GM21390 (cell line): ENCODE data around the gene TRHDE.
A peak's percentile ranks its signal among the peaks of the same experiment; 100 is the strongest.
"Not testable (repeated sequence)": the region's sequence is repeated elsewhere in the genome, so short reads cannot be mapped to it uniquely, and the experiment has no call there.

Source experiments
- ATAC-seq: cut with Tn5 transposase; IDR thresholded peaks from one replicate; pipeline ENCODE4 v1.9.1; 2021; ENCODE audit not compliant: unreplicated experiment

Gene TRHDE

DNA sequence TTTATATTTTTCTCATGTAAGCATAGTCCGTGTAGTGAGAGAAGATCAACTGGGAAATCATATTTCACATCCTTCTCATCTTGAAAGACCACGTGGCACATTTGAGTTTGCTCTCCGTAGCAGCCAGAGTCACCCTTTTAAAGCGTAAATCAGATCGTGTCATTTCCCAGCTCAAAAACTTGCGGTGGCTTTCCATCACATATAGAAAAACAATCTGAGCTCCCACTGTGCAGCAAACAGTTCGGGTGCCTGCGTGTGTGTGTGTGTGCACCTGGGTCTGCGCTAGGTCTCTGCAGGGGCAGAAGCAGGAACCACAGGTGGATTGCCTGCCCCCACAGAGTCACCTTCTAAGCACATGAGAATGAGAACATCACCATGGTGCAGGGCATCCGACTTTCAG, 338.2 kb downstream of the TRHDE start:
- no peak for ATAC-seq

GRCh38 chr12:72610854-72611358, 338.7 kb downstream of the TRHDE start:
- no peak for ATAC-seq

DNA sequence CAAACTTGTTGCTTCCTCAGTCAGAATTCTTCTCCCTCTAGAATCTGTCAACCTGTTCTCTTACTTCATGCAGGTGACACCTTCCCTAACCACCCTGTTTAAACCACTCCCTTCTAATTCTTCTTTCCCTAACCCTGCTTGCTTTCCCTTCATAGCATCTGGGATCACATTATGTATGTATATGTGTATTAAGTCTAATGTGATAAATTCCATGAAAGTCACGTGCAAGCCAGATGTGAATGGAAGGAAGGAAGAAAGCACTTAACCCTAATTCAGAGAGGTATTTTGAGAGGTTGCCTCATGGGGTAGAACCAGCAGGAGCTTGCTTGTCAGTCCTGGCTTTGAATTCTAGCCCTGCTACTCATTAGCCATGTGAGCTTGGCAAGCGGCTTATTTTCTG, 340.0 kb downstream of the TRHDE start:
- no peak for ATAC-seq

DNA sequence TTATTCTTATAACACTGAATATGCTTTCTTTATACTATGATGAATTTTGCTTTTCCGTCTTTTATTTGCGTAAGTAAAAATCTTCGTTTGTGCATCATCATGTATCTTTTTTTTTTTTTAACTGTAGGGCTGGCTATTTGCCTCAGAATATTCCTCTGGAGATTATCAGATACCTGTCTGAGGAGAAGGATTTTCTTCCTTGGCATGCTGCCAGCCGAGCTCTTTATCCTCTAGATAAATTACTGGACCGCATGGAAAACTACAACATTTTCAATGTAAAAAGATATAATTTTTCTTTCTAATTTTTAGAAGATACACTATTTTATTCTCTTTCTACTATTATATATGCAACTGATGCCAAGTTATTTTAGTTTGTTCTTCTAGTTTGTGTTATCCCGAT, 346.6 kb downstream of the TRHDE start:
- no peak for ATAC-seq

DNA sequence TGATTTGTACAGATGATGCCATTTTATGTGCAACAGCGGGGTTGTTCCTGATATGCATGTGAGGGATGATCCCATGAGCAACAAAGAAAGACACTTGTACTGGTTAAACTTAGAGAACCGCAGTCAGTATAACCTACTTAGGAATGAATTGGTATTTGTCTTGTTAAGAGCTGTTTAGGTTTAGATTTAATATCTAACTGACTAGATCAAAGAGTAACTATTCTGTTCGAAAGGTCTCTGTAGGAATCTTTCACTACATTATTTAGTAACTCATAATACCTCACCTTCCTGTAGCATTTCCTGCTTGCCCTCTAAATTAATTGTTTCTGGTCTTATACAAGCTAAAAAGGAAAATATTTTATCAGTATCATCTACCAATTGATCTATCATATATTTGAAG, 350.4 kb downstream of the TRHDE start:
- no peak for ATAC-seq

DNA sequence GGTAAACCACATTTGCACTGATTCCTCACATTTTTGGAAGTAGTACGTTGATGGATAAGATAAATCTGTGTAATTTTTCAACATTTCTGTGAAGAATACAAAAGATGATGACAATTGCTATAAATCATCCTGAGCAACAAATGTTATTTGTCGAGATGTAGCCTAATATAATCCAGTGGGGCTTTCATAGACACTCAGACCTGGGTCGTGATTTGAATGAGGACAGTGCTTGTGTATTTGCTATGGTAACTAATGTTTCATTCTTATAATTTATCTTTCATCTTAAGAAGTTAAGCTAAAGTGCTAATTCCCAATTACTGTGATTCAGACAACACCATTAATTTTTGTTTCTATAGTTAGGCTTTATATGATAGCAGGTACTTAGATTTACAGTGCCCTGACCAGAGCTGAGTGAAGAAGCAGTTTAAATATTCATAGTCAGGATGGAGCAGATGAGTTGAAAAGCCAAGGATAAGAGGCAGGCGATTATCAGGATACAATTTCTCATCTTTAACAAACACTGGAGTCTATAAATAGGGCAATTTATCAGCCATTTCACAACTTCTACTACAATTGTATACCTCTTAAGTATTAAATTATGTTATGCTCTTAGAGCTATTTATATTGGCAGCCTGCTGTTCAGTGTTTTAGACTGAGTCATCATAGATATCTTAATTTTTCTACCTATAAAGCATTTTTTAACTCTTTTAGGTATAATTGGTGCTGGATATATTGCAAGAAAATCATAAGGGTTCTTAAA, 359.9 kb downstream of the TRHDE start:
- no peak for ATAC-seq

- ATAC-seq: no peak
Observed at GRCh38 chr12:72642706-72643105, 370.5 kb downstream of the TRHDE start.

DNA sequence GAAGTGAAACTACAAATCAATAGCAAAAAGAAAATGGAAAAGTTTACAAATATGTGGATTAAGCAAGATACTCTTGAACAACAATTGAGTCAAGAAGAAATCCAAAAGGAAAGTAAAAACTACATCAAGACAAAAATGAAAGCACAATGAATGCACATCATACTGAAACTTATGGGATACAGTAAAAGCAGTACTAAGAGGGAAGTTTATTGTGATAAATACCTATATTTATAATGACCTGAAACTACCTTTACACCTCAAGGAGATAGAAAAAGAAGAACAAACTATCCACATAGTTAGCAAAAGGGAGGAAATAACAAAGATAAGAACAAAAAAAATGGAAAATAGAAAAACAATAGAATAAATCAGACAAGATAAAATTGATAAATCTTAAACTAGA, 375.0 kb downstream of the TRHDE start:
- no peak for ATAC-seq

DNA sequence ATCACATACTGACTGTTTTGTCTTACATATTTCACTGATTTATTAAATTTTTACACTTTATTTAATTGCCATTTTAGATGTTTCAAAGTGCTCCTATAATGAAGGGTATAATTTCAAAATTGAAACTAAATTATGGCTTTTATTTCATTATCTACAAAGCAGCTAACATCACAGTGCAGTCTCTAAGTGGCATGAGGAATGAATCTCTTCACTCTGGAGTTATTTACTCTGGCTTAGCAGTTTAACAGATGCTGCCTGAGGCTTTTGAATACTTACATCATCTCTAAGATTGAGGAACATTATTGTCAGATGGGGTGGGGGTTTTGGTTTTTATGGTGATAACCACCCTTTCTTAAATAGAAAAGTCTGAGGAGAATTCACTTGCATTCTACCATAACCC, 386.4 kb downstream of the TRHDE start:
- no peak for ATAC-seq

GRCh38 chr12:72660174-72660573, 388.0 kb downstream of the TRHDE start:
- not testable (repeated sequence) for ATAC-seq

DNA sequence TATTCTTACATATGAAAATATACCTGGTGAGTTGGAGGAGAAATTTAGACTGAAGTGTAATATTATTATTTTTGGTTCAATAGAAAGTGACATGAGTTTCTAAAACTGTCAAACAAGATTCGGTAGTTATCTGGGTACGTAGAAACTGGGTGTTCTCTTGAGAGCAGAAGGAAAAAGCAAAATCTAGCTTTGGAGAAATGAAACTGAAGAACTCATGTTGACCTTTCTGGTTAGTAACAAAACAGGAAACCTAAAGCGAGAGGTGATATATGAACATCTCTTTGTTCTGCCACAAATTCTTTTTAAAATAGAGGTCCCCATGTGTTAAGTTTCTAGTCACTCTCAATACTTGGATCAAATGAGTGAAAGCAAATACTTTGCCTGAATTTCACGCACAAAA, 401.7 kb downstream of the TRHDE start:
- ATAC-seq: peak; percentile 85

- no peak for ATAC-seq
Observed at GRCh38 chr12:72676556-72676955, 404.4 kb downstream of the TRHDE start.

DNA sequence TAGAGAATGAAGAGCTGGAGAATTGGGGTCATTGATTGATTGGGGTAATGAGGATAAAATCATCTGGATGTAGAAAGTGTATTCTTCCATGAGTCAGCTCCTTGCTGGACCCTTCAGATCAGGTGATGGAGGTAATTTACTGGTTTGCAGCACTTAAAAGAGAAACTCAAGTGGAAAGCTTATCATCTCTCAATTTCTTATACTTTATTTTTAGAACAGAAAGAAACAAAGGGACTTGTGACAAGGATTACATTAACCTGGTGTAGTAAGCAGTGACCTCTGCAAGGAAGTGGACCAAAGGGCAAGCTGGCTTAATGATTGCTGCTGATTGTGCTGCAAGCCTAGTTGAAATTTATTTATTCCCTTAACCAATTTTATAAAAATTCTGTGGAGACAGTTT, 405.0 kb downstream of the TRHDE start:
- no peak for ATAC-seq

DNA sequence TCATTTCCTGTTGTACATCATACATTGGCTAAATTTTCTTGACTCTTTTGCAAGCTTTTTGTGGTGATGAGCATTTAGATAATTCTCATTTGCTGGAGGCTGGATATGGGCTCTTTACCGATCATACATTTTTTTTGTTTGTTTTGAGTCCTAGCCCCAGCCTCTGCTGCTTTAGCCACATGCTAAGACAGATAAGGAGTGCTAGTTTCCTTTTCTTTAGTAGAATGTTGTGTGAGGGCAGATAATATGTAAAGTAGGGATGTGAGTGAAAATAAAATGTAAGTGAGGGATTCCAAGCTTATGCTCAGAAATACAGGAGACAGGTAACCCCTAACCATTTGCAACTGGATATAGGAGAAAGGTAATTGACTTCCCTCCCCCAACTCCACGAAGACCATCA, 405.7 kb downstream of the TRHDE start:
- ATAC-seq: no peak

- no peak for ATAC-seq
Observed at GRCh38 chr12:72679147-72679757, 407.1 kb downstream of the TRHDE start.

- no peak for ATAC-seq
Observed at GRCh38 chr12:72681028-72681427, 408.9 kb downstream of the TRHDE start.

- no peak for ATAC-seq
Observed at GRCh38 chr12:72684491-72684890, 412.3 kb downstream of the TRHDE start.

- ATAC-seq: no peak
Observed at GRCh38 chr12:72692338-72692737, 420.2 kb downstream of the TRHDE start.

- ATAC-seq: no peak
Observed at GRCh38 chr12:72694193-72694592, 422.0 kb downstream of the TRHDE start.

DNA sequence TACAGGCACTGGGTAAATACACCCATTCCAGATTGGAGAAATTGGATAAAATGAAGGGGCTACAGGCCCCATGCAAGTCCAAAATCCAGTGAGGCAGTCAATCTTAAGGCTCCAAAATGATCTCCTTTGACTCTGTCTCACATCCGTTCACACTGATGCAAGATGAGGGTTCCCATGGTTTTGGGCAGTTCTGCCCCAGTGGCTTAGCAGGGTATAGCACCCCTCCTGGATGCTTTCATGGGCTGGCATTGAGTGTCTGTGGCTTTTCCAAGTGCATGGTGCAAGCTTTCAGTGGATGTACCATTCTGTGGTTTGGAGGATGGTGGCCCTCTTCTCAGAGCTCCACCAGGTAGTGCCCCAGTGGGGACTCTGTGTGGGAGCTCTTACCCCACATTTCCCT, 427.2 kb downstream of the TRHDE start:
- ATAC-seq: no peak

GRCh38 chr12:72712025-72712424, 439.9 kb downstream of the TRHDE start:
- not testable (repeated sequence) for ATAC-seq

- no peak for ATAC-seq
Observed at GRCh38 chr12:72716221-72716620, 444.1 kb downstream of the TRHDE start.

DNA sequence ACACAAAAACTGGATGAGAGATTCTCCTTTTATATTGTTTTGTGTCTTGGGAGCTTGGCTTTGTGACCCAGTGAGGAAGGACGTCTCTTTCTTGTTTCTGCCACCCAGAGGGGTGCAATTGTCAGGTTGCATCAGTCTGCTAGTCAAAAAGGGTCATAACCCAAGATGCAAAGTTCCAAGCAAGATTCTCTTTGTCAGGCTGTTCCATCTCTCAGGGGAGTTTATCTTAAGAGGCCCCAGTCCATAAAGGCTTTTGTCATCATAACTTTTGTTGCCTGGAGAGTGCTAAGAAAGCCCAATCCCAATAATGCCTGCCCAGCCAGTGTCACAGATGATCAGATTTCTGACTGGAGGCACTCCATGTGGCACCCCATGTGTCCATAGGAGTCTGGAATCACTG, 444.9 kb downstream of the TRHDE start:
- ATAC-seq: no peak
